COLO829 (cell line): ENCODE measurements around the gene STPG4.

Source experiments
- DNase-seq: peaks from one replicate; pipeline ENCODE4 v3.0.0; 2012; ENCODE audit warnings: low spot score

Gene STPG4

DNA sequence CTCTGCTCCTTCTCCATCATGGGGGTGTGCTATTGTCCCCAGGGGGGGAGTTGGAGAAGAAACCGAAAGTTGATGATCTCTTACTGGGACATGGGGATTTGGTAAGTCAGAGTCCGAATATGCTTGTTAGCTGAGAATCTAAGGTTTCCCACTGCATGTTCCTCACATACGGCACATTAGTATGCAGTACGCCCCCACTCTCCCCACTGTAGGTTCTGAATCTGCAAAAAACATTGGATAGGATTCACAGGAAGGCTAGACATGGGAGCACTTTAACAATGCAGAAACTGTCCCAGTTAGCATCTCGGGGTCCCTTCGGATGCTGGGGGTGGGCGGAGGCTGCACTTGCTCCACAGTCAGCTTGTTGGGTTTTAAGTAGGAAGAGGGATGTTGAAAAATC is 102.3 kb downstream of the STPG4 start:
- no peak for DNase-seq

DNA sequence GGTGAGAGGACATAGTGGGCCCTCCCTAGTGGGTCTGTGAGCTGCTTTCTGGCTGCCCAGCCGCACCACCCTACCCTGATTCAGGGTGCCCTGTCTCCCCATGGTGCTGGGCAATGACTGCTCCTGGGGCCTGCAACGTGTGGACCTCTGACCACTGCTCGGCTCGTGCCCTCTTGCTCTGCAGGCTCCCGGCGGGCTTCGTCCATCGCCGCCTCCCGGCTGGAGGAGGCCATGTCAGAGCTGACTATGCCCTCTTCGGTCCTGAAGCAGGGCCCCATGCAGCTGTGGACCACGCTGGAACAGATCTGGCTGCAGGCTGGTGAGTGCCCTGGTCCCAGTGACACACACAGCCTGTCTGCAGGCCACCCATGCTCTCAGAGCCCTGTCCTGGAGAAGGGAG is 103.5 kb downstream of the STPG4 start:
- DNase-seq = no peak

DNA sequence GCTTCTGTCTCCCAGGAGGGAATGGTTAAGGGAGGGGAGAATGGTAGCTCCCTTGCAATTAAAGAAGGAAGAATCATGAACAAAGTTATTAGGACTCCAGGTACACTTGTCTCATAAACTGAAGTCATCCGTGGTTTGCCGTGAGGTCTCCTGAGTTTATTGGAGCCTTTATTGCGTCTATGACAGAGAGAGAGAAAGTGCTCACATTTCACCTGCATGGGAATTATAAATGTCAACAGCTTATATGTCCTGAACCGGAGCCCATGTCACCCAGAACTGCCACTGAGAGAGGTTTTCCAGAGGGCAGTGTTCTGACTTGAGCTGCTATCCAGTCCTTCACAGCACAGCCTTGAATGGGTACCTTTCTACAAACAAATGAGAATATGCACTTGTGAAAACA is 104.3 kb downstream of the STPG4 start:
- DNase-seq = no peak

DNA sequence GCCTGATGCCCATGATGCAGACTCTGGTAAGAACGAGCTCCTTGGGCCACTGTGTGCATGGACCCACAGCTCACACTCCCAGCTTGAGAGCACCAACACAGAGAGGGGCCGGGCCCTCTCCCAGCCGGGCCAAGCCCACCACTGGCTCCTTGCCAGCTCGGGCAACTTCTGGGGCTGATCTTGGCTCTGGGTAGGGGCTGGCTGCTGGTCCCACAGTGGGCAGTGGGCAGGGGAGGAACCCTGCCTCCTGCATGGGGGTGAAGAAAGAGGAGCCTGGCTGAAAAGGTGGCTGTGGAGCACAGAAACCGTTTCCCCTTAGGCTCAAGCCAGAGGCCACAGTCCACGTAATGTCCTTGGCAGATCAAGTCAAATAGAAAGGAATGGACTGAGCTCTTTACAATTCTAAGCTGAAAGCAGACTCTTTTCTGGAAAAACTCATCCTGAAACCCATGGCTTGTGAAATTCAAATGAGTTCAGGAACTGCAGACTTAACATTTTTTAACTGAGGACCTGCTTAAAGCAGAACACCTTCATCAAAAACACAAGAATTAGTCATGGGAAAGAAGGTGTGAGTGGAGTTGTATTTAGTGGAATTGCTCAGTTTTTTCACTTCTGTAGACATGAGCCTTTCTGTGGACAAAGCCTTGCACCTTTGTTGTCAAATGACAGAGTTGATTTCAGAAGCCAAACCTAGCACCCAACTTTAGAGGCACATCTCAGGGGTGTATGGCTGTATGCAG is 104.9 kb downstream of the STPG4 start:
- DNase-seq = no peak

DNA sequence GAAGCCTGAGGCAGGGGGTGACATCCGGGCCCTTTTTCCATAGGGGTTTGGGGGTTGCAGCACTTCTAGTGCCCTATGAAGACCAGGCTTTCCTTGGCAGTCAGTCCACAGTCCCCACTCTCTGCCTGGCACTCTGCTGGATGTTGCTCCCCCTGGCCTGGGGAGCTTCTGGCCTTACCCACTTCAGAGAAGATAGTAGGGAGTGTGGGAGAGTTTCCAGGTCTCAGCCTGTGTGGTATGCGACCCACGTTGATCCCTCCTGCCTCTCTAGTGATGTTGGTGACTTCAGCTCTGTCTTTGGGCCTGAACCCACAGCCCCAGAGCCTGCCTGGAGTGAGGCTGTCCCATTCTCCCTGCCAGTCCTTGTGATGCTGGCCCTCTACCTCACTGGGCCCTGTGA is 105.6 kb downstream of the STPG4 start:
- no peak for DNase-seq

DNA sequence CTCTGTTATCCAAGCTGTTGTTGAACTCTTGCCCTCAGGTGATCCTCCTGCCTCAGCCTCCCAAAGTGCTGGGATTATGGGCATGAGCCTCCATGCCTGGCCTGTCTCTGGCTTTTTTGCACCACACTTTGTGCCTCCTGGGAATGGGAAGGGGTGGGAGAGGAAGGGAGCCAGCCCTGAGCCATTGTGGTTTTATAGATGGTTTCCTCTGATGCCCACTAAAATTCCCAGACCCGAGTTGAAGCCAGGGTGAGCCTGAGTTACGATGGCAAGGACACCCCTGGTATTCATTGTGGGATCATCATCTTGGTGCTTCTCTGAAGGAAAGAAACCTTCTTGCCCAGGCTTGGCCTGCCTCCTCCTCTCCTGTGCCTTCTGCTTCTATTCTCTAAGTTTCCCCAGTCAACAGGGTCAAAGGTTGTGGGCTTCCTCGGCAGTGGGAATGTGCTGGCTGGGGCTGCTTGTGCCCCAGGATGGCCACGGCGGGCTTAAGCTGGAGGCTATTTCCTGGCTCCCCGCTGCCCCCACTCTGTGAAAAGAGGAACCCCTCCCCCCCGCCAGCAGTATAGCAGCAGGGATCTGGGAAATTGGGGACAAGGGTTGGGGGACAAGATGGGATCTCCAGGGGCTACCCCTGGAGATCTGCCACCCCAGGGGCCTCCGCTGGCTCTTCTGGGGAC is 106.2 kb downstream of the STPG4 start:
- DNase-seq = no peak

DNA sequence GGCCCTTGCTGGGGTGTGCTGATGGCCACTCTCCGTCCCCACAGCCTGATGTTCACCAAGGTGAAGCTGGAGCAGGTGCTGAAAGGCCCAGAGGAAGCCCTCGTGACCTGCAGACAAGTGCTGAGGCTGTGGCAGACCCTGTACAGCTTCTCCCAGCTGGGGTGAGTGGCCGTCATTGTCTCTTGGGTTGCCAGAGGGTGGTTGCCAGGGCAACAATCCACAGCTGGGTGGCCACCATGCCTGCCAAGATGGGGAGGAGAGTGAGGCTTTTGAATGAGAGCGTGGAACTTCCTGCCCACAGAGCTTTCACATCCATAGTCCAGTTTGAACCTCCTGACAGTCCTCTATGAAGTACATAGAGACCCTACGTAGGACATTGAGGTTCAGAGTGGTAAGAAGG is 108.8 kb downstream of the STPG4 start:
- no peak for DNase-seq

DNA sequence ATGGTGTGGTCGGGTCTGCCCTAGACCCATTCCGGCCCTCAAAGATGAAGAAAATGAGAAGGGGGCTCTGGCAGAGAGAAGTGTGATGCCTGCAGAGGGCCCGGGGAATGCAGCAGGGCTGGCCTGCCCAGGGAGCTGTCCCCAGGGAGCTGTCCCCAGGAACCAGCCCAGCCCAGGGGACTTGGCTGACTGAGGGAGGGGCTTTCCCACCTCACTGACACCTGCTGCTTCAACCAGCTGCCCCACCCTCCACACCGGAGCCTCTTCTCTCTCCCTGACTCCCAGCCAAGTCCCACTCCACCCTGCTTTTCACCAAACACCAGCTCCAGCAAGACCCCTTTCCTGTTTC is 111.2 kb downstream of the STPG4 start:
- DNase-seq = no peak

DNA sequence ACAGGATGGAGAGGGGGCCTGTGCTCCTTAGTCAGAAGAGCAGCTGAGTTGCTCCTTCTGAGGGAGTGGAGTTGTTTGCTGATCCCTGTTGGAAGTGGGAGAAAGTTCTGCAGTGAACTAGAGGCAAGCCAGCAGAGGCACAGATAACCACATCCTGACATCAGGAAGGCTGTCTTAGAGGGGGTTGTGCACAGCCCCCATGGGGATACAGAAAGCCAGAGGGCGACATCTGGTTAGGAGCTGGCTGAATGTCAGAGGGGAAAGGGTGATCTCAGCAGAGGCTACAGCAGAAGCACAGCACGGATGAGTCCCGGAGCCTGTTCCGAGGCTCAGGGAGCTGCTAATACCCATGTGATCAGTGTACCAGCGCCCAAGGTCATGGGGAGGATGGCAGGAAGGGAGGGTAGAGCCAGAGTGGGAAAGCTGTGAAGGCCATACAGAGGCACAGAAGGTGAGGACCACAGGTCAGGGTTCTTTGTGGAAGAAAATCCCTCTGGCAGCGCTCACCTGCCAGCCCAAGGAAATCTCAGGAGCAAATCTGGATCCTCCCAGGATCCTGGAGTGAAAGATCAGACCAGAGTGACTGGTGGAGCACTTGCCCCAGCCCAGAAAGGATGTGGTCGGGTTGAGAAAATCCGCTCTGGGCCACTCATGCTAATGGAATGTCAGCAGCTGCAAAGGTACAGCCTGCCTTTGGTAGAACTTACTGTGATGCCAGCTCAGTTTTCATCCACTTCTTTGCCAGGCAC is 111.8 kb downstream of the STPG4 start:
- DNase-seq = peak; percentile 93

DNA sequence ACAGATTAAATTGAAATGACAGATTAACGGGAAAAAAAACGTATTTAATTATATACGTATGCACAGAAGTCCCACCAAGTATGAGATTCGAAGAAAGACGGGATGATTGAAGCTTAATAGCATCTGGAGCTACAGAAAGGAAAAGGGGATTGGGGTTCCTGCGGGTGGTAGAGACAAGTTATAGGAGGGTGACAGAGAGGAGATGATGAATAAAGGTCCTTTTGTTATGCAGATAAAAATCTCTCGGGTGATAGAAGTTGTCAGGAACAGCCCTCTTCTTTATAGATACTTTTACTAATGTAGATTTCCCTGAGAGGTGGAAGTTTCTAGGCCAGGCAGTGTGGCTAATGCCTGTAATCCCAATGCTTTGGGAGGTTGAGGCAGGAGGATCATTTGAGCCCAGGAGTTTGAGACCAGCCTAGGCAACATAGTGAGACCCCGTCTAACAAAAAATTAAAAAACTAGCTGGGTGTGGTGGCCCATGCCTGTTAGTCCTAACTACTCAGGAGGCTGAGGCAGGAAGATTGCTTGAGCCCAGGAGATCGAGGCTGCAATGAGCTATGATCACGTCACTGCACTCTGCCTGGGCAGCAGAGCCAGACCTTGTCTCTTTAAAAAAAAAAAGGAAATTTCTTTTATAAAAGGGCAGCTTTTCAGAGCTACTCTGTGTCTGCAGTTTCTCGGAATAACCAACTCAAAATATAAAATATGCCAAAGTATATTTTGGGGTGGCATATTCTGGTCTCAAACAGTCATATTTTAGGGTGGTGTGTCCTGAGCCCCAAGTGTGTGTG is 113.0 kb downstream of the STPG4 start:
- no peak for DNase-seq

DNA sequence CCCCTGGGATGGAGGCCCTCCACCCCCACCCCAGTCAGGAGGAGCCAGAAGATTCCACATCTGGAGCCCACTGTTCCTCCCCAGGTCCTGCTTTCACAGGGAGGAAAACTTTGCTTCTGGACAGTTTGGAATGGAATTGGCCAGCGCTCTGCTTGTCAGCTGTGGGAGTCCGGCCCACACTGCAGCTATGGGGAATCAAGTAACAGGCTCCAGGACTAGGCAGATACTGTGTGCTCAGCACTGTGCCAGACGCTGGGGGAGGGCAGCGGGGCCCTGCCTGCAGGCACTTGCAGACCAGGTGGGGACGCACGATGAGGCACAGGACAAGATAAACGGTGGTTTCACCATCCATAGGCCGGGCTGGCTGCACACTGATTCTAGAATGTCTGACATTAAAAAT is 114.0 kb downstream of the STPG4 start:
- no peak for DNase-seq

DNA sequence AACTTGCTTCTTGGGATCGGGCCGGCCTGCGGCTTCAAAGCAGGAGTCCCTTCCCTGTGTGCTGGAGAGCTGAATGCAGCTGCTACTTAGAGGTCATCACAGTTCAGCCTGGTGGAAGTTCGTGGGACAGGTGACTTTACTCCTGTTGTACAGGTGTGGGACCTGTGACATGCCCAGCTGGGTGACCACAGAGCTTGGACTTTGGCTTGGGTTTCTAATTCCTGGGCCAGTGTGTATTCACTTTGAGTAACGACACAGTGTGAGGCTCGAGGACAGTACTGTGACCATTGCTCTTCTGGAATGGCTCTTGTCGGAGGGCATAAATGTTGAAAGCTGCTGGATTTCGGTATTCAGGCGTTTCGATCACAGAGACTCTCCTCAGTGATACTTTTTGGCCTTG is 114.5 kb downstream of the STPG4 start:
- no peak for DNase-seq

DNA sequence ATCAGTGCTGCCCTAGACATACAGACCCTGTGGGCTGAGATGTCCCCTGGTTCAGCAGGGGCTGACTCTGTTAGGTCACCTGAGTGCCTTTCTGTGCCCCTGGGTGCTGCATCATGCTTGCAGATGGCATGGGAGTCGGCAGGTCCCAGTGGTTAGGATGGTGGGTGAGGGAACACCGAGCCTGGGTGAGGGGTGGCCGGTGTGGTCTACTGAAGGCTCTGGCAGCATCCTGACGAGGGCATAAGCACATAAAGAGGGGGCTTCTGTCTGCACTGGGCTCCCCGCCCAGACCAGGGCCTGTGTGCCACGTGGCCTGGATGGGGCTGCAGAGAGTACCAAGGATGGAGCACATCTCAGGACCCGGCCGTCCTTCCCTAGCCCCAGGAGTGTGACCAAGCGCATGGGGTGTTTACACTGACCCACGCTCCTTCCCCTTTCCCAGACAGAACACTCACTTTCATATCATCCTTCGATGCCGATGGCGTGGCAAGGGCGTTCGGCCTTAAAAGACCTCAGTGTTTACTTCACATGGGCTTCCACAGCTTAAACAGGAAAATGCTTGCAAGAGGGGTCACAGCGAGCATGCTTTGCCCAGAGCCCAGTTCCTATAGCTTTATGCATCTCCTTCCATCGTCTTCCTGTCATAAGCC is 115.1 kb downstream of the STPG4 start:
- DNase-seq = no peak

DNA sequence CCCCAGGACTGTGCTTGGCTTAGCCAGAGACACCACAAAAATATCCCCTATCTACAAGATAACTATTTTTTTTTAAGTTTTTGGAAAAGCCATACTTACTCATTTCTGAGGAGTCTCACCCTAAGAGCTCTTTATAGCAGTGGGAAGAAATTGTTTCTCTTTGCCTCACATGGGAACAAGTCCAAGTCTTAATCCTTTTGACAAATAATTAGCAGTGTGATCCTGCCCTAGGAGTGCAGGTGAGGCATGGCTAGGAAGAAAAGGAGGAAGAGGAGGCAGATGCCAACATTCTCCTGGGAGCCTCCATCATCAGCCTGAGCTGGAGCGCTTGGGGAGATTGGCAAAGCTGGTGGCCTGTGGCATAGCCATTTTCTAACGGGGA is 115.6 kb downstream of the STPG4 start:
- DNase-seq = no peak

DNA sequence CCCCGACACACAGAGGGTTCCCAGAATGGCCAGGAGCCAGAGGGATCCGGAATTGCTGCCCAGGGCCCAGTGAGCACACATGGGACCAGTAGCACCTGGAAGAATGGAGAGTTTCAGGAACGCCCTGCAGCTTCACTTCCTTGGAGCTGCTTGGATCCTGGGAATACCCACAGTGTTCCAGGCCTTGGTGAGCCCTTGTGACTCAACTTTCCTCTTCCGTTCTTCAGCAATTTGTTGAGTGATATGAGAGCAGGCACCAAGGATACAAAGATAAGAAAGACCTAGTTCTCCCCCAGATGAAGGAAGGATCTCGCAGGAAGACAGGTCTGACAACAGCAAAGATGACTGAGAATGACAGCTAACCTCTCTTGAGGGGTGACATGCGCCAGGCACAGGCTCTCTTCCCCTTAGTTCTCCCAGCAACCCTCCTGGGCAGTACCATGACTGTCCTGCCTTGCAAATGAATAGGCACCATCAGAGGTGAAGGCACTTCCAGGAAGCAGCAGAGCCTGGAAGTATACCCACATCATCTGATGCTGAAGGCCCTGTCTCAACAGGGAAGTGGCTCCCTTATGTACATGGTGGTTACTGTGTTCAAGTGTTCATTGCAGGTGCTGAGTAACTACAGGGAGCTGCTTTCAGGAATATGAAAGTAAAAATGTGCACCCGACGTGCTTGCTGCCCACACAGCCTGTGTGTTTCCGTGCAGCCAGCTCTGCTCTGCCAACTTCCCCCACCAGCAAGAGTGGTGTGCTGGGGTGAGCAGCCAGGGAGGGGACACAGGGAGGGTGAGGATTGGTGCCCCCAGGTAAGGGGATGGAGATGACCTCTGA is 116.2 kb downstream of the STPG4 start:
- DNase-seq = no peak

DNA sequence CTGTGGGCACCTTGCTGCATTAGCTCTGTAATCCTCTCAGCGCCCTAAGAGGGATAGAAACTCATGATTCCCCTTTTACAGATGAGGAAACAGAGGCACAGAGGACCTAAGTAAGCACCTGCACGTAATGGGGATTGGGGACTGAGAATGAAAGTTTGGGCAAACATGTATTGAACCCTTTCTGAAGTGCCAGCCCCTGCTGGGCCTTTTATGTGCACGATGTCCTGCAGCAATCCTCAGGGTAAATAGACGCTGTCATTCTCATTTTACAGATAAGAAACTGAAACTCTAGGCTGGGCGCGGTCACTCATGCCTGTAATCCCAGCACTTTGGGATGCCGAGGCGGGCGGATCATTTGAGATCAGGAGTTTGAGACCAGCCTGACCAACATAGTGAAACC is 117.4 kb downstream of the STPG4 start:
- DNase-seq = no peak
